T-cell (primary cell): ENCODE measurements around the gene OPA3. TPM values are rescaled to one million over a fixed set of nuclear protein-coding genes. Genes with fewer than 3 reads are reported as not detected.
A peak's percentile ranks its signal among the peaks of the same experiment; 100 is the strongest.

Experiments used
- ATAC-seq, 4 experiments: fragments of 200-7000 bp in 3 of 4; fragments of 150-1000 bp in 1 of 4; cut with Tn5 transposase; replicated peaks in 1 of 4; 1 replicate in 3 of 4; 2 replicates in 1 of 4; pipeline ENCODE4 v1.10.0; 2021; ENCODE audit warnings: moderate library complexity in 3 of 4, mild to moderate bottlenecking in 2 of 4, moderate number of reproducible peaks in 1 of 4
- CTCF ChIA-PET, 2 donors: fragments of 300-600 bp; sonication (Branson Sonifier 250); formaldehyde crosslinking; loops; one replicate each; lab custom pipeline; 2022; ENCODE audit warnings: antibody characterized with exemption in 2 of 2; lab: Charles Lee
- POLR2A ChIA-PET, 2 donors: fragments of 300-600 bp; sonication (Branson Sonifier 250); formaldehyde crosslinking; loops; one replicate each; lab custom pipeline; 2022; ENCODE audit warnings: antibody characterized with exemption in 2 of 2; lab: Charles Lee
- DNase-seq, 35 experiments: peaks; one replicate each; pipeline versions ENCODE4 v3.0.0 to v3.0.0-alpha.2; 2013 to 2023
- H3K27ac ChIP-seq: one replicate; pipeline ENCODE4 v1.5.1; 2013; ENCODE audit warnings: low read length
- H3K27me3 ChIP-seq, 2 experiments: replicated peaks in 1 of 2; 1 replicate in 1 of 2; 2 replicates in 1 of 2; pipeline versions ENCODE4 v1.6.1 to v1.7.0; 2013; ENCODE audit warnings: low read length in 1 of 2, mixed read lengths in 1 of 2; ENCODE audit not compliant: control insufficient read depth in 2 of 2, insufficient read depth in 2 of 2; ENCODE audit errors: extremely low read depth in 1 of 2
- H3K36me3 ChIP-seq, 2 donors: 1 replicate in 1 of 2; 2 replicates in 1 of 2; pipeline versions ENCODE4 v1.6.1 to v1.7.0; 2013; ENCODE audit warnings: low read length in 1 of 2; ENCODE audit not compliant: control insufficient read depth in 2 of 2, insufficient read depth in 1 of 2; ENCODE audit errors: extremely low read depth in 1 of 2
- H3K4me1 ChIP-seq, 2 experiments: 1 replicate in 1 of 2; 2 replicates in 1 of 2; pipeline versions ENCODE4 v1.6.1 to v1.7.0; 2013; ENCODE audit warnings: low read length in 2 of 2, mixed read lengths in 1 of 2; ENCODE audit not compliant: insufficient read depth in 2 of 2, control insufficient read depth in 1 of 2; ENCODE audit errors: extremely low read depth in 1 of 2
- H3K4me3 ChIP-seq, 2 donors: 1 replicate in 1 of 2; 2 replicates in 1 of 2; pipeline versions ENCODE4 v1.5.1 to v1.7.0; 2013; ENCODE audit warnings: mild to moderate bottlenecking in 2 of 2, low read length in 1 of 2, moderate library complexity in 1 of 2; ENCODE audit not compliant: control insufficient read depth in 1 of 2; ENCODE audit errors: extremely low read depth in 1 of 2
- H3K9me3 ChIP-seq: 2 replicates; pipeline ENCODE4 v1.7.0; 2013
- H3K27ac Mint-ChIP-seq, 2 donors: one replicate each; pipeline ENCODE4 v1.8.0; 2020 to 2021; ENCODE audit warnings: mild to moderate bottlenecking in 2 of 2, mixed read lengths in 2 of 2
- H3K27me3 Mint-ChIP-seq, 2 donors: one replicate each; pipeline ENCODE4 v1.8.0; 2021 to 2022; ENCODE audit warnings: mixed read lengths in 2 of 2
- H3K36me3 Mint-ChIP-seq: one replicate; pipeline ENCODE4 v1.8.0; 2021; ENCODE audit warnings: mixed read lengths
- H3K4me1 Mint-ChIP-seq, 3 donors: one replicate each; pipeline ENCODE4 v1.8.0; 2020 to 2022; ENCODE audit warnings: mixed read lengths in 3 of 3, mild to moderate bottlenecking in 1 of 3
- H3K4me3 Mint-ChIP-seq, 3 donors: one replicate each; pipeline ENCODE4 v1.8.0; 2020 to 2022; ENCODE audit warnings: mild to moderate bottlenecking in 3 of 3, mixed read lengths in 3 of 3, moderate library complexity in 3 of 3
- H3K9me3 Mint-ChIP-seq, 3 donors: one replicate each; pipeline ENCODE4 v1.8.0; 2020 to 2022; ENCODE audit warnings: mixed read lengths in 3 of 3
- WGBS: methylation state at CpG from one replicate; pipeline ENCODE4 v1.1.5; 2013; ENCODE audit warnings: missing lambda C conversion rate; ENCODE audit not compliant: insufficient coverage; 5-methylcytosine and 5-hydroxymethylcytosine counted together
- total RNA-seq, 35 experiments: library from RNA in 6 of 35; stranded (reverse) in 6 of 35; fragments of 120-200 nt in 1 of 35; gene quantifications; one replicate each; pipeline versions ENCODE4 v1.2.1 to v1.2.4 and lab custom pipeline; 2013 to 2026

OPA3 gene
- total RNA-seq, 5 donors from 2014 or later (not counting 1 experiment from before 2014, with no cell fraction given): 7.9 to 11.4 (median 9.6) TPM

DNA sequence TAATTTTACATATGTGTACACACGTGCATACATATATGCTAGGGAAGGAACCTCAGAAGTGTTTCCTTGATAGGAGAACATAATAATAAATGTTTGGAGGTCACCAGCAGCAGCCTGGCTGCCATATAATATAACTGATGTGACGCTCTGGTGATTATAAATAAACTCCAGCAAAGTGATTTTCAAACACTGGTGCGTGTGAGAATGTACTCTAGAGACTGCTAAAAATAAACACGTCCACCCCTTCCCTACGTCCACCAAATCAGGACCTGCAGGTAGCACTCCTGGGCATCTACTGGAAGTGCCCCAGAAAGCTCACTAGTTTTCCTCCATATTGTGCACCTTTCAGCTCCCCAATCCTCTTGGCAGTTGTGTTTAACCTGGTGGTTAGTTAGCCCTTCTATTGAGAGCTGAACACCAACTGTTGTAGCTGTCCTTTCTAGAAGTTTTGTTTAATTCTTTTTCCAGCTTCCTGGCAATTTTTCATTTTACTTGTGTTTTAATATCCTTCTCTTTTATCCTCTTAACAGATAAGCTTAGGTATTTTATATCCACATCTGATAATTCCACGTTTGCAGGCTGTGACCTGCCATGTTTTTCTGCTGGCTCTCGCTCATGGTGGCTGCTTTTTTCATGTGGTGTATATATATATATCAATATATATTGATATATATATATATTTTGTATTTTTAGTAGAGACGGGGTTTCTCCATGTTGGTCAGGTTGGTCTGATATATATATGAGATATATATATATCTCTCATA lies 13.0 kb downstream of the OPA3 start:
- DNase-seq (no peak), ATAC-seq (no peak)
- H3K4me3 Mint-ChIP-seq: no peak overlapping the region
- H3K9me3 Mint-ChIP-seq: no peaks in the 10 kb centered on the region
- Histone ChIP-seq H3K4me3 (no peak overlapping the region), H3K27ac (no peak overlapping the region), H3K9me3 (no peaks in the 10 kb centered on the region), H3K4me1 (peaks cover 0 to 7% of the 10 kb centered on the region in 2 experiments), H3K36me3 (peaks cover 0 to 3% of the 10 kb centered on the region in 2 donors), H3K27me3 (no peaks in the 10 kb centered on the region)
- WGBS: 88% methylated on average over 3 of the region's 8 CpGs
- ChIA-PET CTCF (interaction anchor here in 1 of 2 donors (0.6 kb wide), 1 partner anchor 178 kb away, joined by 5 read pairs; no protein-coding TSS in a partner anchor), POLR2A (interaction anchor here (0.6 kb wide), 2 partner anchors 70 to 119 kb away, joined by 3 to 7 read pairs; no protein-coding TSS in a partner anchor)
- no peak overlapping the region for H3K27ac Mint-ChIP-seq
- H3K27me3 Mint-ChIP-seq: no peaks in the 10 kb centered on the region
- H3K36me3 Mint-ChIP-seq: peaks cover 10% of the 10 kb centered on the region
- peaks cover 6 to 21% (median 10%) of the 10 kb centered on the region in 3 donors for H3K4me1 Mint-ChIP-seq

DNA sequence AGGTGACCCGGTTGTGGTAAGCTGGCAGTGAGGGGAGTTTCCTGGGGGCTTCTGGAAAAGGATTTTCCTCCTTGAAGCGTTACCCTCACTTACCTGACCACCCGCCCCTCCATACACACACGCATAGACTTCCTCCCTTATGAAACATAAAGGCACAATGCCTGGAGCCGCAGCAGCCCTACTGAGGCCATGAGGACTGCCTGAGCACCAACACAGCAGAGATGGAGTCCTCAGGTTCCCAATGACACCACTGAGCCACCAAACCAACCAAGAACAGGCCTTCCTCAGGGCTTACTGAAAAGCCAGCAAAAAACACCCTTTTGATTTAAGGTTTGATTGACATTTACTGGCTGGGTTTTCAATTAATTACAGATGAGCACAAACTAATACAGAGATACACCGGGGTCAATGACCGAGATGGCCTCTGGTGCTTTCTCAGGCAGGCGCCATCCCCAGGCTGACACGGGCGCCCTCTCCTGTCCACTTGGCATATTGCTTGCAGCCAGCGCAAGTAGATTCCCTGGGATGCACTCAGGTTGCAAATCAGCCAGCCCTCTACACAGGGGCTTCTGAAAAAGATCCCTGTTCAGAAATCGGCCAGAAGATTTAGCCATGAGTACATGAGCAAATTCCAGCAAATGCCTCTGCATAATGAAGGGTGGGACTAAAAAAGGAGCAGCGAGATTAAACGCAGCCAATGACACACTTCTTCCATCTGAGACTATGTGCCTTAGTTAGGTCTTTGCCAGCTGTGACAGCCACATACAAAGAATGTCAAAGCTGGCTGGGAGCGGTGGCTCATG lies 14.8 kb downstream of the OPA3 start:
- Histone ChIP-seq H3K27ac (no peak overlapping the region), H3K36me3 (peaks cover 0 to 3% of the 10 kb centered on the region in 2 donors), H3K9me3 (no peaks in the 10 kb centered on the region), H3K4me3 (no peak overlapping the region), H3K27me3 (no peaks in the 10 kb centered on the region), H3K4me1 (peaks cover 0 to 12% of the 10 kb centered on the region in 2 experiments)
- H3K36me3 Mint-ChIP-seq: peaks cover 8% of the 10 kb centered on the region
- H3K4me1 Mint-ChIP-seq: peaks cover 6 to 18% (median 9%) of the 10 kb centered on the region in 3 donors
- 64% methylated on average over 9 of the region's 15 CpGs for WGBS
- H3K9me3 Mint-ChIP-seq: no peaks in the 10 kb centered on the region
- no peaks in the 10 kb centered on the region for H3K27me3 Mint-ChIP-seq
- DNase-seq (peak in 34 of 35 experiments; percentile 9 to 66 (median 41)), ATAC-seq (peak; percentile 36 to 66 (median 64))
- POLR2A ChIA-PET: no interaction called here
- H3K4me3 Mint-ChIP-seq: no peak overlapping the region
- CTCF ChIA-PET: interaction anchor here (0.5 to 0.7 kb wide), 2 partner anchors 11 to 48 kb away, joined by 4 to 6 read pairs; no protein-coding TSS in a partner anchor
- no peak overlapping the region for H3K27ac Mint-ChIP-seq

DNA sequence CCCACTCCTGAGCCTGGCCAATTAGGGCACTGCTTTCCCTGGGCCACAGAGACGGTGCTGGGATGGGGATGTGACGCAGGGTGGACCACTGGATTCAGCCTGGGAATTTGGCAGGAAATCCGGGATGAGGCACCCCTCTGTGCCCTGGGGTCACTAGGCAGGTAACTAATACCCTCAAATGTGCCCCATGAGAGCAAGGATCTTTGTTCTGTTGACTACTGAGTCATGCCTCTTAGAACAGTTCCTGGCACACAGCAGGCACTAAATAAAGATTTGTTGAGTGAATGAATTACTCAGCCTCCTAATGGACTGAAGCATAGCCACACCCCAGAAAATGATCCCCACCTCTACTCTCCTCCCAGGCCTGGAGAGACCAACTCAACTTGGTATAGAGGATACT lies 15.9 kb downstream of the OPA3 start:
- Histone ChIP-seq H3K4me3 (no peak overlapping the region), H3K27me3 (no peaks in the 10 kb centered on the region), H3K9me3 (no peaks in the 10 kb centered on the region), H3K27ac (no peak overlapping the region), H3K36me3 (peaks cover 0 to 3% of the 10 kb centered on the region in 2 donors), H3K4me1 (peaks cover 5 to 22% of the 10 kb centered on the region in 2 experiments)
- H3K4me1 Mint-ChIP-seq: peaks cover 13 to 21% (median 18%) of the 10 kb centered on the region in 3 donors
- ChIA-PET POLR2A (no interaction called here), CTCF (no interaction called here)
- ATAC-seq: no peak
- DNase-seq: no peak
- H3K36me3 Mint-ChIP-seq: peaks cover 8% of the 10 kb centered on the region
- no peaks in the 10 kb centered on the region for H3K9me3 Mint-ChIP-seq
- WGBS: 97% methylated on average over 3 of the region's 3 CpGs
- H3K27ac Mint-ChIP-seq: no peak overlapping the region
- H3K27me3 Mint-ChIP-seq: no peaks in the 10 kb centered on the region
- no peak overlapping the region for H3K4me3 Mint-ChIP-seq

DNA sequence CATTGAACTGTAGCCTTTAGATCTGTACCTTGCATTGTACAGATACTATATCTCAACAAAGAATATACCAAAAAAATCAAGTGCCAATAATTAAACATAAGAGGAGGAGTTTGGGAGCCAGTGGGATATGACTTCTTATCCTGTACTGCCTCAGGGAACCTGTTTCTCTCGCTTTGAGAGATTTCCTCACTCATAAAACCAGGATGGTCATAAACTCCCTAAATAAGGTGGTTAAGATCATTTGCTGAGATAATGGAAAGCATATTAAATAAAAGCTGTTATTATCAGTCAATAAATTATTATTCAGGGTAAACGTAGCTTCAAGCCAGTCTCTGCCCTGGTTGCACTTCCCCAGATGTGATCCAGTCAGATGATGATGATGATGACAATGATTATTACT lies 17.0 kb downstream of the OPA3 start:
- Histone ChIP-seq H3K9me3 (no peaks in the 10 kb centered on the region), H3K27ac (no peak overlapping the region), H3K36me3 (no peaks in the 10 kb centered on the region), H3K27me3 (no peaks in the 10 kb centered on the region), H3K4me1 (peaks cover 10 to 33% of the 10 kb centered on the region in 2 experiments), H3K4me3 (no peak overlapping the region)
- DNase-seq (no peak), ATAC-seq (no peak)
- H3K27me3 Mint-ChIP-seq: no peaks in the 10 kb centered on the region
- ChIA-PET CTCF (interaction anchor here (0.6 to 0.8 kb wide), 2 partner anchors 9 to 21 kb away, joined by 4 read pairs; no protein-coding TSS in a partner anchor), POLR2A (interaction anchor here in 1 of 2 donors (0.7 kb wide), 2 partner anchors 21 to 29 kb away, joined by 3 to 7 read pairs; no protein-coding TSS in a partner anchor)
- H3K9me3 Mint-ChIP-seq: no peaks in the 10 kb centered on the region
- no CpG with 5 or more reads among the region's 2 CpGs for WGBS
- H3K4me1 Mint-ChIP-seq: peaks cover 24 to 31% (median 28%) of the 10 kb centered on the region in 3 donors
- peaks cover 8% of the 10 kb centered on the region for H3K36me3 Mint-ChIP-seq
- H3K27ac Mint-ChIP-seq: peak overlapping the region in 1 of 2 donors; percentile 3
- no peak overlapping the region for H3K4me3 Mint-ChIP-seq

DNA sequence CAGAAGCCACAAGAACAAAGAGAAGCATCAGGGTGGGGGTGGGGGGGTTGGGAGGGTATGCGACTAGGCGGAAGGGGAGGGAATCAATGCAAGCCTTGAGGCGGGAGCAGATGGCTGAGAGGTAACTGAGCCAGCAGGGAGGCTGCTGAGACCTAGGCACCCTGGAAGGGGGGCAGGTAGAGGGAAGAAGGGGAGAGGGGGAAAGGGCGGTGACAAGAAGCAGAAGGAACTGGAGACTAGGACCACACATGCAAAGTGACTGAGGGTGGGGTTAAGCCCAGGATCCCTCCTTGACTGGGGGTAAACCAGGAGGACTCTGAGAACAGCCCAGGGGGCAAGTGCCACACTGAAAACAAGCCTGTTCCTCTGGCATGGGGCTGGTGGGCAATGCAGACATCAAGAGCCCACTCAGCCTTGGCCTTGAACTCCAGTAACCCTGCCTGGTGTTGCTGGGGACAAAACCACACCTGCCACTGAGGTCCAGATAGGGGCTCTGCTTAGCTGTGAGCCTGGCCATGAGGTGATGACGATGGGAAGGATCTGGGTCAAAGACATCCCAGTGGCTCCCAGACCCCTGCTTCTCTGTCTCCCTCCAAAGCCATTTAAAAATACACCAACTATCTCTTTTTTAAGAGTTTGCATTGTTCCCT lies 20.3 kb downstream of the OPA3 start:
- 45% methylated on average over 4 of the region's 5 CpGs for WGBS
- peak overlapping the region; percentile 69 for H3K27ac ChIP-seq
- H3K36me3 ChIP-seq: no peaks in the 10 kb centered on the region
- peaks cover 10 to 49% of the 10 kb centered on the region in 2 experiments for H3K4me1 ChIP-seq
- H3K4me1 Mint-ChIP-seq: peaks cover 31 to 45% (median 31%) of the 10 kb centered on the region in 3 donors
- ATAC-seq (peak in 1 of 4 experiments; percentile 49), DNase-seq (peak in 1 of 35 experiments; percentile 20)
- no peak overlapping the region for H3K4me3 ChIP-seq
- H3K27me3 Mint-ChIP-seq: no peaks in the 10 kb centered on the region
- H3K9me3 Mint-ChIP-seq: no peaks in the 10 kb centered on the region
- no peaks in the 10 kb centered on the region for H3K27me3 ChIP-seq
- H3K27ac Mint-ChIP-seq: peak overlapping the region; percentile 57 to 94
- CTCF ChIA-PET: interaction anchor here in 1 of 2 donors (0.6 kb wide), 2 partner anchors 40 to 77 kb away, joined by 5 to 8 read pairs; no protein-coding TSS in a partner anchor
- no peaks in the 10 kb centered on the region for H3K36me3 Mint-ChIP-seq
- H3K9me3 ChIP-seq: no peaks in the 10 kb centered on the region
- peak overlapping the region in 1 of 3 donors; percentile 71 for H3K4me3 Mint-ChIP-seq
- POLR2A ChIA-PET: no interaction called here
